ENCODE measurements around the gene THSD7B. TPM values are rescaled to one million over a fixed set of nuclear protein-coding genes. Genes with fewer than 3 reads are reported as not detected.
A peak's percentile ranks its signal among the peaks of the same experiment; 100 is the strongest.
"Not testable (repeated sequence)": the region's sequence is repeated elsewhere in the genome, so short reads cannot be mapped to it uniquely, and the experiment has no call there.

The THSD7B gene
- total RNA-seq, 1 donor from 2014 or later, result 1.2 TPM

DNA sequence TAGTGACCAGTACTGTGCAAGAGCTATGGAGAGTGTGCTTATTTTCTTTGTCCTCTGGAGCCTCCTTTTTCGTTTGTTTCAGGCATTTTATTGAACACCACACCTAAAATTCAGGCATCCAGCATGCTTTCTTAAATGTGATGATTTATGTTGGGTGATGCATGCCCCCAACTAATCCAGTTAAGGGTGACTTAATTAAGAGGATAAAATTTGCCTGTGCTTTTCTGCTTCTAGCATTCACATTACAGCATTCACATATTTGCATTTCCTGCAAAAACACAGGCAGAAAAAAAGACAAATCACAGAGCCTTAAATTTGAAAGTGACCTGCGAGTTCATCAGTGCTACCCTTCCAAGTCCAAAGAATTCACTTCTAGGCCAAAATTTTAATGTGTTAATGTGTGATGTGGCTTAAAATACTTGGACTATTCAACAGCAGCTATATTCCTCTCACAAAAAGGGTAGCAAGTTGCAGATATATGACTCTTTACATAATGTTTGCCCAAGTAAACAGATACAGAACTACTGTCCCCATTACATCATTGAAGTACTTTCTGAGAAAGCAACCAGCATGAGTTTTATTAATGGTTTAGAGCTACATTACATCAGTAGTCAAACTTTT is 286.5 kb downstream of the THSD7B start:
- DNase-seq (ENCODE audit: low spot score), result no peak
- H3K36me3 Mint-ChIP-seq, result no peaks in the 10 kb centered on the region
- Histone ChIP-seq H3K4me2 (no peak overlapping the region), H3K9me3 (ENCODE audit: low read depth) (no peaks in the 10 kb centered on the region), H3K27me3 (no peaks in the 10 kb centered on the region), H3K36me3 (no peaks in the 10 kb centered on the region), H3K9ac (no peak overlapping the region), H2AFZ (replicated peaks) (no peak overlapping the region), H3K4me3 (no peak overlapping the region), H3K79me2 (ENCODE audit: low read depth) (no peaks in the 10 kb centered on the region), H4K20me1 (ENCODE audit: low read depth) (no peaks in the 10 kb centered on the region), H3K4me1 (no peaks in the 10 kb centered on the region), H3K27ac (no peak overlapping the region), H3F3A (ENCODE audit: low read depth) (no peaks in the 10 kb centered on the region)
- H3K4me1 Mint-ChIP-seq, result peaks cover 3% of the 10 kb centered on the region
- H3K27ac Mint-ChIP-seq, result no peak overlapping the region
- no peaks in the 10 kb centered on the region for H3K27me3 Mint-ChIP-seq (ENCODE audit: insufficient read depth, low read depth)
- no peak overlapping the region for H3K4me3 Mint-ChIP-seq
- TF ChIP-seq EZH2phosphoT487 (IDR thresholded peaks at IDR 0.05) (no peak), EZH2 (IDR thresholded peaks at IDR 0.05) (no peak), CTCF (IDR thresholded peaks at IDR 0.05) (no peak)
- no peaks in the 10 kb centered on the region for H3K9me3 Mint-ChIP-seq

- H3K79me2 ChIP-seq (ENCODE audit: low read depth), result no peaks in the 10 kb centered on the region
- H3K27ac ChIP-seq, result no peak overlapping the region
- no peak overlapping the region for H3K9ac ChIP-seq
- no peaks in the 10 kb centered on the region for H3K4me1 ChIP-seq
- no peaks in the 10 kb centered on the region for H3K27me3 ChIP-seq
- peak overlapping the region; percentile 70 for H2AFZ ChIP-seq (replicated peaks)
- DNase-seq (ENCODE audit: low spot score), result no peak
- H3K27ac Mint-ChIP-seq, result no peak overlapping the region
- no peaks in the 10 kb centered on the region for H3K36me3 ChIP-seq
- H3K27me3 Mint-ChIP-seq (ENCODE audit: insufficient read depth, low read depth), result no peaks in the 10 kb centered on the region
- TF ChIP-seq CTCF (IDR thresholded peaks at IDR 0.05) (peak; percentile 29), EZH2 (IDR thresholded peaks at IDR 0.05) (no peak)
- H3K4me3 Mint-ChIP-seq, result no peak overlapping the region
- no peak overlapping the region for H3K4me3 ChIP-seq
- no peaks in the 10 kb centered on the region for H3K9me3 ChIP-seq (ENCODE audit: low read depth)
- H3K4me1 Mint-ChIP-seq, result no peaks in the 10 kb centered on the region
- no peaks in the 10 kb centered on the region for H3K36me3 Mint-ChIP-seq
- no peaks in the 10 kb centered on the region for H3F3A ChIP-seq (ENCODE audit: low read depth)
- no peak overlapping the region for H3K4me2 ChIP-seq
- H4K20me1 ChIP-seq (ENCODE audit: low read depth), result no peaks in the 10 kb centered on the region
- no peaks in the 10 kb centered on the region for H3K9me3 Mint-ChIP-seq
Observed at GRCh38 chr2:137056704-137057103, 291.4 kb downstream of the THSD7B start.

DNA sequence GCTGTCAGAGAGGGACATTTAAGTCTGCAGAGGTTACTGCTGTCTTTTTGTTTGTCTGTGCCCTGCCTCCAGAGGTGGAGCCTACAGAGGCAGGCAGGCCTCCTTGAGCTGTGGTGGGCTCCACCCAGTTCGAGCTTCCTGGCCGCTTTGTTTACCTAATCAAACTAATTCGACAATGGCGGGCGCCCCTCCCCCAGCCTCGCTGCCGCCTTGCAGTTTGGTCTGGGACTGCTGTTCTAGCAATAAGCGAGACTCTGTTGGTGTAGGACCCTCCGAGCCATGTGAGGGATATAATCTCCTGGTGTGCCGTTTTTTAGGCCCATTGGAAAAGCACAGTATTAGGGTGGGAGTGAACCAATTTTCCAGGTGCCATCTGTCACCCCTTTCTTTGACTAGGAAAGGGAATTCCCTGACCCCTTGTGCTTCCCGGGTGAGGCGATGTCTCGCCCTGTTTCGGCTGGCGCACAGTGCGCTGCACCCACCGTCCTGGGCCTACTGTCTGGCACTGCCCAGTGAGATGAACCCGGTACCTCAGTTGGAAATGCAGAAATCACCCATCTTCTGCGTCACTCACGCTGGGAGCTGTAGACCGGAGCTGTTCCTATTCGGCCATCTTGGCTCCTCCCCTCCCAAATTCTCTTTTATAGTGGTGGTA is 310.9 kb downstream of the THSD7B start:
- not testable (repeated sequence) for H3F3A ChIP-seq (ENCODE audit: low read depth); H4K20me1 ChIP-seq (ENCODE audit: low read depth); H3K4me3 ChIP-seq; H3K27ac Mint-ChIP-seq; H3K4me3 Mint-ChIP-seq; H3K4me1 Mint-ChIP-seq; DNase-seq (ENCODE audit: low spot score); H2AFZ ChIP-seq (replicated peaks); H3K79me2 ChIP-seq (ENCODE audit: low read depth); H3K27ac ChIP-seq; H3K36me3 ChIP-seq; H3K4me2 ChIP-seq; H3K9ac ChIP-seq; H3K9me3 Mint-ChIP-seq; H3K9me3 ChIP-seq (ENCODE audit: low read depth); H3K27me3 ChIP-seq; H3K36me3 Mint-ChIP-seq; H3K27me3 Mint-ChIP-seq (ENCODE audit: insufficient read depth, low read depth); H3K4me1 ChIP-seq

GRCh38 chr2:137091704-137092103 is 326.4 kb downstream of the THSD7B start:
- Mint-ChIP-seq H3K27me3 (ENCODE audit: insufficient read depth, low read depth) (no peaks in the 10 kb centered on the region), H3K36me3 (no peaks in the 10 kb centered on the region), H3K4me1 (no peaks in the 10 kb centered on the region), H3K4me3 (no peak overlapping the region), H3K9me3 (peaks cover 5% of the 10 kb centered on the region), H3K27ac (no peak overlapping the region)
- no peaks in the 10 kb centered on the region for H3K36me3 ChIP-seq
- DNase-seq (ENCODE audit: low spot score), result no peak
- no peaks in the 10 kb centered on the region for H3K4me1 ChIP-seq
- no peak overlapping the region for H3K9ac ChIP-seq
- no peak overlapping the region for H3K4me3 ChIP-seq
- H3K79me2 ChIP-seq (ENCODE audit: low read depth), result no peaks in the 10 kb centered on the region
- TF ChIP-seq EZH2 (IDR thresholded peaks at IDR 0.05) (no peak), EZH2phosphoT487 (IDR thresholded peaks at IDR 0.05) (no peak), CTCF (IDR thresholded peaks at IDR 0.05) (no peak)
- no peaks in the 10 kb centered on the region for H3K9me3 ChIP-seq (ENCODE audit: low read depth)
- H3K27me3 ChIP-seq, result no peaks in the 10 kb centered on the region
- no peak overlapping the region for H2AFZ ChIP-seq (replicated peaks)
- no peaks in the 10 kb centered on the region for H4K20me1 ChIP-seq (ENCODE audit: low read depth)
- no peak overlapping the region for H3K27ac ChIP-seq
- no peaks in the 10 kb centered on the region for H3F3A ChIP-seq (ENCODE audit: low read depth)
- H3K4me2 ChIP-seq, result no peak overlapping the region

Measured in neural progenitor cell (in vitro differentiated cells).